ENCODE measurements around the gene FOXP1.
A peak's percentile ranks its signal among the peaks of the same experiment; 100 is the strongest.

The FOXP1 gene

DNA sequence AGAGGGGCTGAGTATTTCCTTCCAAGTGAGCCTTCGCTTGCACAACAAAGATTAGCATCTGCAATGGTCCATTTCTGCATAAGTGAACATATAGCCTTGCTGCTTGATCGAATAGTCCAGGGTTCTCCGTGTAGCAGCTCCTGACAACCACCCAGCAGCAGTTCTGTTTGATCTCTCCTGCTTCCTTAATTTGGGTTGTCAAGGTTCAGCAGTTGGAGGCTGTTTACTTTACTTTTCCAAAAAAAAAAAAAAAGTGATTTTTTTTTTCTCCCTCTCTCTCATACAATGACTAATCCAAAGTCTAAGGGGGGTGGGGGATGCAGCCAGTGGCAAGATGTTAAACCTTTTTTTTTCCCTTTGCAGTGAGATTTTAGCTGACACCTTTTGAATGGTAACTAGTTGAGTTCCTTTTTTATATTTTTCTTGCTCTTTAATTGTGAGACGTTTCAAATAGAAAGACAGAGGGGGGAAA is 3.6 kb downstream of the FOXP1 start:
- 0 out of 2 replicates have a peak overlapping the region, but pooled peaks have one; percentile 6 for H3K4me3 ChIP-seq (ENCODE audit: low read depth, low read length)
- H3K9ac ChIP-seq (ENCODE audit: low read depth, low read length) = no peak overlapping the region

DNA sequence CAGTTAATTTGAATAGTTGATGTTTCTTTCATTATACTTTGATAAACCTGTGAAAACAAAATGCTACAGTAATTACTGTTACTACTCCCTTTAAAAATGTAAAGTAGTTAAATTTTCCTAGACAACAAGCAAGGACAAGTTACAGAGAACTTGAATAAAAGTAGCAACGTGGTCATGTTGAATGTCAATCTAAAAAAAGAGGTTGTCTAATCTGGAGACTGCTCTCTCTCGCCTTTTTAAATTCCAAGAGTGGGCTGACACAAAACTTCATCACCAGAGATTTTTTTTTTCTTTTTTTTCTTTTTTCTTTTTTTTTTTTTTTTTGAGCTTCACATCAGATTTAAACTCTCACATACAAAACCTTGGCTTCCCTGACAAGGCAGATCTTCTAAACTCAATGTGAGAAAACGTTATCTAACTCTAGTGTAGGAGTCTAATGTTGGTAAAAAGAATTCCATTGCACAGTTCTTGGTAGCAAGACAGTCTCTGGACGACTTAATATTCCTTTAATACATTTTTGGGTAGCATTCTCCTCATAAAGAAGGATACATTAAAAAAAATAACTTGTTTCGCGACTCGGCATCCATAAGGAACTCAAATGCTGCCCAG is 4.1 kb downstream of the FOXP1 start:
- H3K4me1 ChIP-seq (ENCODE audit: control insufficient read depth, insufficient read depth, low read length) = peaks cover 17% of the 10 kb centered on the region
- H3K4me3 ChIP-seq (ENCODE audit: low read depth, low read length) = 0 out of 2 replicates have a peak overlapping the region, but pooled peaks have one; percentile 6

More for the DNA sequence above, 3.6 kb downstream of the FOXP1 start:
- Histone ChIP-seq H3K36me3 (ENCODE audit: control insufficient read depth, insufficient read depth, low read length) (no peaks in the 10 kb centered on the region), H3K27me3 (ENCODE audit: control insufficient read depth, insufficient read depth, low read length) (peaks cover 25% of the 10 kb centered on the region), H3K9me3 (ENCODE audit: control insufficient read depth, insufficient read depth, low read length) (no peaks in the 10 kb centered on the region), H3K4me1 (ENCODE audit: control insufficient read depth, insufficient read depth, low read length) (peaks cover 18% of the 10 kb centered on the region), H3K27ac (ENCODE audit: low read depth, low read length) (no peak overlapping the region)

DNA sequence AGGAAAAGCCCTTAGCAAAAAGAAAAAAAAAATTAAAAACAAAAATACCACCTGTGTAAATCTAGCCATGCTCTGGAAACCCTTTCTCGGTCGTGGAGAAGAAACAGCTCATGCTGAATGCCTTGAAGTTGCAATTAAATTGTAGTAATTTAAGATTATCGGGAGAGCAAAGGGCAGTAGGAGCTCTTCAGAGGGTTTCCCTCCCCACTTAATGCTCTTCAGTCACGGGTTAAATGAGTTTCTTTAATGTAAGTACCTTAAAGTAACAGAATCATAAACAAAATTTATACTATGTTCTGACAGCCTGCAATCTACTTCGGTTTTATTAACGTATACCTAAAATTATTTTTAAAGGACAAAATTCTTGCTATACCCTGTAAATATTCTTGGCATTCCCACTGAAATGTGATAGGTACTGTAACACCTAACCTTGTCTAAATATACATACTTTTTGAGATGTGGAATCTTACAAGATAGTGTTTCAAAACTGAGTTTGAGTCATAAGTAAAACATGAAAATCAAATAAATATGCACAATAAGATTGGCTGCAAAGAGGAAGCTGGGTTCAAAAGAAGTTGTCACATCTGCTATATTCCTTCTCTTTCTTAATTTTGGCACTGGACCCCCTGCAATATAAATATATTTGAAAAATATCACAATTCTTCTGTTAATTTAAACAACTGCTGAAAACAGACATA is 5.3 kb downstream of the FOXP1 start:
- Histone ChIP-seq H3K9ac (ENCODE audit: low read depth, low read length) (no peak overlapping the region), H3K27me3 (ENCODE audit: control insufficient read depth, insufficient read depth, low read length) (peaks cover 25% of the 10 kb centered on the region), H3K4me3 (ENCODE audit: low read depth, low read length) (no peak overlapping the region), H3K27ac (ENCODE audit: low read depth, low read length) (no peak overlapping the region), H3K4me1 (ENCODE audit: control insufficient read depth, insufficient read depth, low read length) (peaks cover 24% of the 10 kb centered on the region), H3K9me3 (ENCODE audit: control insufficient read depth, insufficient read depth, low read length) (no peaks in the 10 kb centered on the region), H3K36me3 (ENCODE audit: control insufficient read depth, insufficient read depth, low read length) (no peaks in the 10 kb centered on the region)

More for the DNA sequence above, 4.1 kb downstream of the FOXP1 start:
- Histone ChIP-seq H3K9me3 (ENCODE audit: control insufficient read depth, insufficient read depth, low read length) (no peaks in the 10 kb centered on the region), H3K27me3 (ENCODE audit: control insufficient read depth, insufficient read depth, low read length) (peaks cover 25% of the 10 kb centered on the region), H3K9ac (ENCODE audit: low read depth, low read length) (no peak overlapping the region), H3K27ac (ENCODE audit: low read depth, low read length) (no peak overlapping the region), H3K36me3 (ENCODE audit: control insufficient read depth, insufficient read depth, low read length) (no peaks in the 10 kb centered on the region)

DNA sequence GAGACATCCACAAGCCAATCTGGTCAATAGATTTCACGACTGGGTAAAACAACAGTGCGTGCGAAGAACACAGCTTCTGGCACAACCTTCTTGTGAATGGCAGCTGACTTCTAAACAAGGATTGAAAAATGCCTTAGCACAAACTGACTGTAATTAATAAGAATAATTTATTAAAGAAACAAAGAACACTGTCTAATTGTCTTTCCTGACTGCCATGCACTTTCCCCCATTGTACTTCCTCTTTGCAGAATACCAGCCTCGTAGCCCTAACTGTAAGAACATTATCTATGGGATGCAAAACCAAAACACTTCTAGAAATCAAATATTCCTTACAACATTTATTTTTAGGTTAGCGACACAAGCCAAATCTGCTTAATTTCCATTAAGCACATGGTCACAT is 6.5 kb downstream of the FOXP1 start:
- Histone ChIP-seq H3K4me3 (ENCODE audit: low read depth, low read length) (no peak overlapping the region), H3K27me3 (ENCODE audit: control insufficient read depth, insufficient read depth, low read length) (peaks cover 20% of the 10 kb centered on the region), H3K9ac (ENCODE audit: low read depth, low read length) (no peak overlapping the region), H3K36me3 (ENCODE audit: control insufficient read depth, insufficient read depth, low read length) (no peaks in the 10 kb centered on the region), H3K9me3 (ENCODE audit: control insufficient read depth, insufficient read depth, low read length) (no peaks in the 10 kb centered on the region), H3K27ac (ENCODE audit: low read depth, low read length) (no peak overlapping the region), H3K4me1 (ENCODE audit: control insufficient read depth, insufficient read depth, low read length) (peaks cover 35% of the 10 kb centered on the region)

DNA sequence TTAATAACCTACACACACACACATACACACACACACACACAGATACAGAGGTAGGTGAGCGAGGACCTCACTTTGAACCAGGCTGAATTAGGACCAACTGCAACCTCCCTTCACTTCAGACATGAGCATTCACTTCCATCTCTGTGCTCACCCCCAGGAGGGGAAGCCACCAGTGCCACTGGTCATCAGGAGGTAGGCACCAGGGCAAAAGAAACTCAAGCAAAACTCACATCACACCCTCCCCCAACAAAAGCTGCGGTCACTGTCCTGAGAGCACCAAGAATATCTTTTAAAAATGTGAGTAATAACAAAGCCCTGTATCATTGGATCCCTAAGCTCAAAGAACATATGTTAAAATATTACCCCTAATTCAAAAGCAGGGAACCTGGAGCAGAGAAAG is 8.1 kb downstream of the FOXP1 start:
- H3K36me3 ChIP-seq (ENCODE audit: control insufficient read depth, insufficient read depth, low read length) = no peaks in the 10 kb centered on the region
- no peak overlapping the region for H3K4me3 ChIP-seq (ENCODE audit: low read depth, low read length)
- H3K4me1 ChIP-seq (ENCODE audit: control insufficient read depth, insufficient read depth, low read length) = peaks cover 28% of the 10 kb centered on the region

DNA sequence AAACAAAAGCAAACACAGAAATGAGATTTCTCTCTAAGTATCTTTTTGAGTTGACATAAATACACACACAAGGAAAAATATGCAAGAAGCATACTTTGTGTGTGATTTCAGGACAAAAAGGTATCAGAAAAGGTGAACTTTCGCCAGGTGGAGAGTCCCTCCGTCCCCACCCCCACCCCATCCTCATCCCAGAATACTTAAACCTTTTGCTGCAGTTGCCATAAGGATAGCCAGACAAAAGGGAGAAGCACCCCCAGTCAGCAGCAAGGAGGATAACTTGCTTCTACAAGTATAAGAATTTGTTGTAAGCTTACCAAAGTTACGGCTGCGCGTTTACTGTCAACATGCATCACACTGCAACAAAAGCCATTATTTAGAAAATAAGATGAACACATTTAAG is 10.3 kb downstream of the FOXP1 start:
- no peaks in the 10 kb centered on the region for H3K27me3 ChIP-seq (ENCODE audit: control insufficient read depth, insufficient read depth, low read length)
- no peak overlapping the region for H3K27ac ChIP-seq (ENCODE audit: low read depth, low read length)
- H3K9ac ChIP-seq (ENCODE audit: low read depth, low read length) = 0 out of 2 replicates have a peak overlapping the region, but pooled peaks have one; percentile 38
- no peaks in the 10 kb centered on the region for H3K9me3 ChIP-seq (ENCODE audit: control insufficient read depth, insufficient read depth, low read length)
- H3K4me1 ChIP-seq (ENCODE audit: control insufficient read depth, insufficient read depth, low read length) = peaks cover 18% of the 10 kb centered on the region
- H3K4me3 ChIP-seq (ENCODE audit: low read depth, low read length) = peak overlapping the region; percentile 5; the same call in 1 of the 2 replicates
- H3K36me3 ChIP-seq (ENCODE audit: control insufficient read depth, insufficient read depth, low read length) = no peaks in the 10 kb centered on the region

More for the DNA sequence above, 8.1 kb downstream of the FOXP1 start:
- H3K9me3 ChIP-seq (ENCODE audit: control insufficient read depth, insufficient read depth, low read length) = no peaks in the 10 kb centered on the region
- H3K27me3 ChIP-seq (ENCODE audit: control insufficient read depth, insufficient read depth, low read length) = peaks cover 10% of the 10 kb centered on the region
- H3K9ac ChIP-seq (ENCODE audit: low read depth, low read length) = no peak overlapping the region
- H3K27ac ChIP-seq (ENCODE audit: low read depth, low read length) = no peak overlapping the region

DNA sequence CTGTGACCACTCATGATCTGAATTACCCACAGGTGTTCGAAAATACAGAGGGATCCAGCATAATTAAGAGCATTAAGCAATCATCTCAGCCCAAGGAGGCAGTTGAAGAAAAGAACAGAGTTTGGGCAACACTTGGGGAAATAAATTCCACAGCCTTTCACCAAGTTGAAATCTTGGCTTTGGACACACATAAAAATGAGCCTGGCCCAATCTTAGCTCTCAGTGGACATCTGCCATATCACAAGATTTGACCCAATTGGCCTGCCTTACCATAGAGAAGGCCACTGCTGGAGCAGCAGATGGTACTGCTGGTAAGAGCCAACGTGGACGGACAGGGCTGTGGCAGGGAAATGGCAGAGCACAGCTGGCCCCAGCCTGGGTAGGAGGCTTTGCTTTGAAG is 13.0 kb downstream of the FOXP1 start:
- H3K36me3 ChIP-seq (ENCODE audit: control insufficient read depth, insufficient read depth, low read length) = no peaks in the 10 kb centered on the region
- peaks cover 18% of the 10 kb centered on the region for H3K4me1 ChIP-seq (ENCODE audit: control insufficient read depth, insufficient read depth, low read length)
- H3K4me3 ChIP-seq (ENCODE audit: low read depth, low read length) = no peak overlapping the region
- no peak overlapping the region for H3K27ac ChIP-seq (ENCODE audit: low read depth, low read length)
- H3K27me3 ChIP-seq (ENCODE audit: control insufficient read depth, insufficient read depth, low read length) = no peaks in the 10 kb centered on the region
- H3K9me3 ChIP-seq (ENCODE audit: control insufficient read depth, insufficient read depth, low read length) = no peaks in the 10 kb centered on the region
- no peak overlapping the region for H3K9ac ChIP-seq (ENCODE audit: low read depth, low read length)

DNA sequence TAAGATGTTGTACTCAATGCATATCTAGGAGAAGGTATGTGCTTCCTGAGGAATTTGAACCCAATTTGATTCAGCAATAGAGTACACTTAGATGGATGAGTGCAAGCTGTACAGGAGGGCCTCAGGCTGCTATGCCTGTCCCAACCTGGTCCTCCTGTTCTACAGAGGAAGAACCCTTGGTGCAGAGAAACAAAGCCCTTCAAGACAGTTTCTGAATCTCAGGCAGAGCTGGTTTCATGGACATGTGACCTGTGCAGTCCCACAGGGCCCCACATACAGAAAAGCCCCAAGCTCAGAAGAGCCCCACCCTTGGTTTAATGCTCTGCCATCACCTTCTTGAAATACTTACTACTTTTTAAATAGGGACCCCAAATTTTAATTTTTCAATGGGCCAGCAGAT is 15.3 kb downstream of the FOXP1 start:
- Histone ChIP-seq H3K4me3 (ENCODE audit: low read depth, low read length) (no peak overlapping the region), H3K27ac (ENCODE audit: low read depth, low read length) (no peak overlapping the region), H3K9me3 (ENCODE audit: control insufficient read depth, insufficient read depth, low read length) (no peaks in the 10 kb centered on the region), H3K27me3 (ENCODE audit: control insufficient read depth, insufficient read depth, low read length) (no peaks in the 10 kb centered on the region), H3K9ac (ENCODE audit: low read depth, low read length) (no peak overlapping the region), H3K4me1 (ENCODE audit: control insufficient read depth, insufficient read depth, low read length) (peaks cover 11% of the 10 kb centered on the region), H3K36me3 (ENCODE audit: control insufficient read depth, insufficient read depth, low read length) (no peaks in the 10 kb centered on the region)

DNA sequence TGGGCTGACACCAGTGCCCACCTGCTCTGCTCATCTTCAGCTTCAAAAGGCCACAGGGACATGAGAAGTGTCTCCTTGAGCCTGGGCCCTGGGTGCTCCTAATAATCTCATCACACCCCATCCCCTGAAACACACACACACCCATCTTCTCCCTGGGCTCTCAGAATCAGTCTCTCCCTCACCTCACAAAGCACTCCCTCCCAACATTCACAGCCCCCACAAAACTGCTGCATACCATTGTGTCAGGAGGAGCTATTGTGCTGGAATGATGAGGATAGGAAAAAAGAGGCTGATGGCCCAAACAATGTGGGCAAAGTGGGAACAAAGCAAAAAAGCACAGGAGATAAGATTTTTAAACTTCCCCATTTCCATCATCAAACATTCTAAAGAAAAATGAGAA is 16.8 kb downstream of the FOXP1 start:
- no peaks in the 10 kb centered on the region; the same call in 1 of the 2 replicates for H3K4me1 ChIP-seq (ENCODE audit: control insufficient read depth, insufficient read depth, low read length)
- H3K36me3 ChIP-seq (ENCODE audit: control insufficient read depth, insufficient read depth, low read length) = no peaks in the 10 kb centered on the region
- no peak overlapping the region for H3K4me3 ChIP-seq (ENCODE audit: low read depth, low read length)
- H3K27ac ChIP-seq (ENCODE audit: low read depth, low read length) = no peak overlapping the region
- H3K27me3 ChIP-seq (ENCODE audit: control insufficient read depth, insufficient read depth, low read length) = no peaks in the 10 kb centered on the region
- H3K9ac ChIP-seq (ENCODE audit: low read depth, low read length) = no peak overlapping the region
- no peaks in the 10 kb centered on the region for H3K9me3 ChIP-seq (ENCODE audit: control insufficient read depth, insufficient read depth, low read length)

DNA sequence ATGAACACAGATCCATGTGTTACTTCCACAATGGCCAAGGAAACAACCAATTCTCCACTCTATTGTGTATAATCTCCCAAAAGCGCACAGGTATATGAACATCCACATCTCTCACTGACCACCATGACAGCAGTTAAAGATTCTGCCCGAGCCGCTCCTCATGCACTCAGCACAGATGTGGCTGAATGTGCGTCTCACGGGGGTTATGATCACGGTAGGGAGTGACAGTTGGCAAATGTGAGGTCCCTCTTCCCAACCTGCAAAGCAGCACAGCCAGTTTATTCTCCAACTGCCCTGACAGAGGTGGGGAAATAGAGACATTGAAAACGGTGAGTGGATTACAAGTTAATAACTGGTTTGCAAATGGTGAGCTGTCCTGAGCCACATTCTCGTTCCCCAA is 17.6 kb downstream of the FOXP1 start:
- H3K9me3 ChIP-seq (ENCODE audit: control insufficient read depth, insufficient read depth, low read length) = no peaks in the 10 kb centered on the region
- no peaks in the 10 kb centered on the region for H3K27me3 ChIP-seq (ENCODE audit: control insufficient read depth, insufficient read depth, low read length)
- H3K4me1 ChIP-seq (ENCODE audit: control insufficient read depth, insufficient read depth, low read length) = no peaks in the 10 kb centered on the region; the same call in 1 of the 2 replicates
- no peak overlapping the region for H3K9ac ChIP-seq (ENCODE audit: low read depth, low read length)
- no peaks in the 10 kb centered on the region for H3K36me3 ChIP-seq (ENCODE audit: control insufficient read depth, insufficient read depth, low read length)
- H3K4me3 ChIP-seq (ENCODE audit: low read depth, low read length) = no peak overlapping the region
- no peak overlapping the region for H3K27ac ChIP-seq (ENCODE audit: low read depth, low read length)

DNA sequence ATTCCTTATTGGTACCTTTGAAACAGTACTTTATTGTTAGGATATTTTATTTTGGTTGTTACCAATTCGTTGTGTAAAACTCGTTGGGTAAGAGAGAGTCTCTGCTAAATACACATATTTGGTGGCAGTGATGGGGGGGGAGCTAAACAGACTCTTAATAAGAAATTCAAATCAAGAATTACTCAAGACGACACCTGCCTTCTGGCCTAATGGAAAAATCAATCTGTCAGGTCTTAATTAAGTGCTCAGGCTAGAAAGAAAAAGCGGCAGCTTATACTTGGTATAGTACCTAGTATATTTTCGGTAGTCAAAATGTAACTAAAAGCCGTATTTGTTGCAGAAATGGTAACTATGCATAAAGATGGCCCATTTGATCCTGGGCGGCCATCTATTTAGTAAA is 18.2 kb downstream of the FOXP1 start:
- no peaks in the 10 kb centered on the region; the same call in 1 of the 2 replicates for H3K4me1 ChIP-seq (ENCODE audit: control insufficient read depth, insufficient read depth, low read length)
- H3K27me3 ChIP-seq (ENCODE audit: control insufficient read depth, insufficient read depth, low read length) = no peaks in the 10 kb centered on the region
- H3K4me3 ChIP-seq (ENCODE audit: low read depth, low read length) = no peak overlapping the region
- no peaks in the 10 kb centered on the region for H3K36me3 ChIP-seq (ENCODE audit: control insufficient read depth, insufficient read depth, low read length)
- H3K27ac ChIP-seq (ENCODE audit: low read depth, low read length) = no peak overlapping the region
- no peak overlapping the region for H3K9ac ChIP-seq (ENCODE audit: low read depth, low read length)
- no peaks in the 10 kb centered on the region for H3K9me3 ChIP-seq (ENCODE audit: control insufficient read depth, insufficient read depth, low read length)
